ENCODE data around the gene ZNF805.

The ZNF805 gene

GRCh38 chr19:57239982-57240310 is 486 bp upstream of the ZNF805 start:
- H4K91ac ChIP-seq (ENCODE audit: low read depth, low read length, poor library complexity): no peak overlapping the region
- peak overlapping the region; percentile 63 for H3K4me2 ChIP-seq (ENCODE audit: insufficient read depth, low read length, poor library complexity, severe bottlenecking)
- H2BK120ac ChIP-seq (ENCODE audit: low read depth, low read length): no peak overlapping the region
- H3K79me1 ChIP-seq (ENCODE audit: low read depth, low read length): peaks cover 5% of the 10 kb centered on the region
- peaks cover 0 to 23% of the 10 kb centered on the region in 2 donors for H3K36me3 ChIP-seq (replicated peaks in 1 of 2; ENCODE audit: control insufficient read depth in 2 of 2, insufficient read depth in 2 of 2, low read length in 2 of 2)
- no peak overlapping the region for H3K14ac ChIP-seq (ENCODE audit: low read length)
- H4K8ac ChIP-seq (ENCODE audit: low read depth, low read length): no peak overlapping the region
- peak overlapping the region; percentile 73 for H2BK15ac ChIP-seq (ENCODE audit: low read length)
- peak overlapping the region; percentile 56 for H2BK5ac ChIP-seq (ENCODE audit: low read length)
- no peak overlapping the region for H3K4ac ChIP-seq (ENCODE audit: low read length)
- H3K4me1 ChIP-seq (ENCODE audit: control insufficient read depth in 2 of 2, insufficient read depth in 1 of 2, low read depth in 1 of 2, low read length in 2 of 2): peaks cover 6 to 8% of the 10 kb centered on the region in 2 donors
- peak overlapping the region; percentile 92 for H3K9ac ChIP-seq (ENCODE audit: low read depth, low read length, poor library complexity)
- peak overlapping the region; percentile 92 for H3K23ac ChIP-seq (ENCODE audit: low read depth, low read length, poor library complexity)
- H3K27ac ChIP-seq (replicated peaks; ENCODE audit: low read length): peak overlapping the region; percentile 74
- H3K27me3 ChIP-seq (ENCODE audit: control insufficient read depth in 3 of 3, insufficient read depth in 3 of 3, low read depth in 1 of 3, low read length in 3 of 3): no peaks in the 10 kb centered on the region
- H2AK5ac ChIP-seq (ENCODE audit: low read depth, low read length): peak overlapping the region; percentile 36
- WGBS, 2 donors (ENCODE audit: extremely low coverage in 2 of 2, insufficient read length in 2 of 2, insufficient replicate concordance in 1 of 2): no CpG with 5 or more reads among the region's 12 CpGs
- peak overlapping the region; percentile 97 for H2AFZ ChIP-seq (ENCODE audit: low read length)
- peak overlapping the region; percentile 96 for H3K18ac ChIP-seq (ENCODE audit: low read length)
- peak overlapping the region; percentile 71 to 82 for H3K4me3 ChIP-seq (ENCODE audit: low read length in 2 of 2)
- DNase-seq (ENCODE audit: low spot score): no peak
- H3K9me3 ChIP-seq (replicated peaks in 1 of 2; ENCODE audit: control insufficient read depth in 2 of 2, insufficient read depth in 1 of 2, low read depth in 1 of 2, low read length in 2 of 2): no peaks in the 10 kb centered on the region
- H2BK12ac ChIP-seq (ENCODE audit: low read length): no peak overlapping the region

- H3K23ac ChIP-seq (ENCODE audit: low read depth, low read length, poor library complexity): no peak overlapping the region
- H3K18ac ChIP-seq (ENCODE audit: low read length): no peak overlapping the region
- H2BK12ac ChIP-seq (ENCODE audit: low read length): no peak overlapping the region
- no peak overlapping the region for H4K8ac ChIP-seq (ENCODE audit: low read depth, low read length)
- peaks cover 3 to 32% of the 10 kb centered on the region in 2 donors for H3K36me3 ChIP-seq (replicated peaks in 1 of 2; ENCODE audit: control insufficient read depth in 2 of 2, insufficient read depth in 2 of 2, low read length in 2 of 2)
- H3K4me1 ChIP-seq (ENCODE audit: control insufficient read depth in 2 of 2, insufficient read depth in 1 of 2, low read depth in 1 of 2, low read length in 2 of 2): peaks cover 6 to 8% of the 10 kb centered on the region in 2 donors
- H3K9ac ChIP-seq (ENCODE audit: low read depth, low read length, poor library complexity): peak overlapping the region; percentile 92
- no peak overlapping the region for H3K4ac ChIP-seq (ENCODE audit: low read length)
- no peak overlapping the region for H4K91ac ChIP-seq (ENCODE audit: low read depth, low read length, poor library complexity)
- no peak overlapping the region for H3K27ac ChIP-seq (replicated peaks; ENCODE audit: low read length)
- no peaks in the 10 kb centered on the region for H3K9me3 ChIP-seq (replicated peaks in 1 of 2; ENCODE audit: control insufficient read depth in 2 of 2, insufficient read depth in 1 of 2, low read depth in 1 of 2, low read length in 2 of 2)
- no peak overlapping the region for H2AK5ac ChIP-seq (ENCODE audit: low read depth, low read length)
- no peak overlapping the region for H2BK5ac ChIP-seq (ENCODE audit: low read length)
- H3K79me1 ChIP-seq (ENCODE audit: low read depth, low read length): peaks cover 5% of the 10 kb centered on the region
- H3K4me3 ChIP-seq (ENCODE audit: low read length in 2 of 2): peak overlapping the region; percentile 71 to 85
- peak overlapping the region; percentile 97 for H2AFZ ChIP-seq (ENCODE audit: low read length)
- no peak overlapping the region for H2BK15ac ChIP-seq (ENCODE audit: low read length)
- no peaks in the 10 kb centered on the region for H3K27me3 ChIP-seq (ENCODE audit: control insufficient read depth in 3 of 3, insufficient read depth in 3 of 3, low read depth in 1 of 3, low read length in 3 of 3)
- H3K4me2 ChIP-seq (ENCODE audit: insufficient read depth, low read length, poor library complexity, severe bottlenecking): peak overlapping the region; percentile 78
- WGBS, 2 donors (ENCODE audit: extremely low coverage in 2 of 2, insufficient read length in 2 of 2, insufficient replicate concordance in 1 of 2): no CpG with 5 or more reads among the region's 7 CpGs
- H3K14ac ChIP-seq (ENCODE audit: low read length): no peak overlapping the region
- DNase-seq (ENCODE audit: low spot score): no peak
- H2BK120ac ChIP-seq (ENCODE audit: low read depth, low read length): no peak overlapping the region
Observed at GRCh38 chr19:57241176-57241575, 744 bp downstream of the ZNF805 start.

DNA sequence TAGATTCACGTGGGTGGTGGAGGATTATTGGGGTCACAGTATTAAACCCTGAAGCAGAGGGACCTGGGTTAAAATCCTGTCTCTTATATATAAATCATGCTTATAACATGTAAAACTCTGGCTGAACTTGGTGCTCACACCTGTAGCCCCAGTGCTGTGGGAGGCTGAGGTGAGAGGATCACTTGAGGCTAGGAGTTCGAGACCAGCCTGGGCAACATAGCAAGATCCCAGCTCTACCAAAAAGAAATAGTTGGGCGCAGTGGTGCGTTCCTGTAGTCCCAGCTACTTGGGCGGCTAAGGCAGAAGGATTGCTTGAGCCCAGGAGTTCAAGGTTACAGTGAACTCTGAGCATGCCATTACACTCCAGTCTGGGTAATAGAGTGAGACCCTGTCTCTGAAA is 2.4 kb downstream of the ZNF805 start:
- no peak overlapping the region for H2BK12ac ChIP-seq (ENCODE audit: low read length)
- H2BK5ac ChIP-seq (ENCODE audit: low read length): no peak overlapping the region
- no peak for DNase-seq (ENCODE audit: low spot score)
- H2AFZ ChIP-seq (ENCODE audit: low read length): no peak overlapping the region
- no peak overlapping the region for H2BK15ac ChIP-seq (ENCODE audit: low read length)
- H3K18ac ChIP-seq (ENCODE audit: low read length): no peak overlapping the region
- H4K8ac ChIP-seq (ENCODE audit: low read depth, low read length): no peak overlapping the region
- H3K79me1 ChIP-seq (ENCODE audit: low read depth, low read length): peaks cover 9% of the 10 kb centered on the region
- H3K4me2 ChIP-seq (ENCODE audit: insufficient read depth, low read length, poor library complexity, severe bottlenecking): no peak overlapping the region
- H2AK5ac ChIP-seq (ENCODE audit: low read depth, low read length): no peak overlapping the region
- peaks cover 6 to 8% of the 10 kb centered on the region in 2 donors for H3K4me1 ChIP-seq (ENCODE audit: control insufficient read depth in 2 of 2, insufficient read depth in 1 of 2, low read depth in 1 of 2, low read length in 2 of 2)
- no peak overlapping the region for H3K27ac ChIP-seq (replicated peaks; ENCODE audit: low read length)
- no peak overlapping the region for H3K9ac ChIP-seq (ENCODE audit: low read depth, low read length, poor library complexity)
- no peak overlapping the region for H2BK120ac ChIP-seq (ENCODE audit: low read depth, low read length)
- H3K23ac ChIP-seq (ENCODE audit: low read depth, low read length, poor library complexity): no peak overlapping the region
- no peak overlapping the region for H3K14ac ChIP-seq (ENCODE audit: low read length)
- WGBS, 2 donors (ENCODE audit: extremely low coverage in 2 of 2, insufficient read length in 2 of 2, insufficient replicate concordance in 1 of 2): no CpG with 5 or more reads among the region's 5 CpGs
- H3K36me3 ChIP-seq (replicated peaks in 1 of 2; ENCODE audit: control insufficient read depth in 2 of 2, insufficient read depth in 2 of 2, low read length in 2 of 2): peaks cover 6 to 47% of the 10 kb centered on the region in 2 donors
- no peaks in the 10 kb centered on the region for H3K27me3 ChIP-seq (ENCODE audit: control insufficient read depth in 3 of 3, insufficient read depth in 3 of 3, low read depth in 1 of 3, low read length in 3 of 3)
- H3K4me3 ChIP-seq (ENCODE audit: low read length in 2 of 2): no peak overlapping the region
- H3K9me3 ChIP-seq (replicated peaks in 1 of 2; ENCODE audit: control insufficient read depth in 2 of 2, insufficient read depth in 1 of 2, low read depth in 1 of 2, low read length in 2 of 2): no peaks in the 10 kb centered on the region
- no peak overlapping the region for H4K91ac ChIP-seq (ENCODE audit: low read depth, low read length, poor library complexity)
- no peak overlapping the region for H3K4ac ChIP-seq (ENCODE audit: low read length)

- no peak overlapping the region for H3K4me3 ChIP-seq (ENCODE audit: low read length in 2 of 2)
- peaks cover 15 to 64% of the 10 kb centered on the region in 2 donors for H3K36me3 ChIP-seq (replicated peaks in 1 of 2; ENCODE audit: control insufficient read depth in 2 of 2, insufficient read depth in 2 of 2, low read length in 2 of 2)
- no CpG with 5 or more reads among the region's 5 CpGs for WGBS, 2 donors (ENCODE audit: extremely low coverage in 2 of 2, insufficient read length in 2 of 2, insufficient replicate concordance in 1 of 2)
- H3K4me1 ChIP-seq (ENCODE audit: control insufficient read depth in 2 of 2, insufficient read depth in 1 of 2, low read depth in 1 of 2, low read length in 2 of 2): peaks cover 6 to 8% of the 10 kb centered on the region in 2 donors
- H3K4me2 ChIP-seq (ENCODE audit: insufficient read depth, low read length, poor library complexity, severe bottlenecking): no peak overlapping the region
- H2AK5ac ChIP-seq (ENCODE audit: low read depth, low read length): no peak overlapping the region
- no peak overlapping the region for H2BK120ac ChIP-seq (ENCODE audit: low read depth, low read length)
- no peak overlapping the region for H3K27ac ChIP-seq (replicated peaks; ENCODE audit: low read length)
- no peak overlapping the region for H3K23ac ChIP-seq (ENCODE audit: low read depth, low read length, poor library complexity)
- H2AFZ ChIP-seq (ENCODE audit: low read length): no peak overlapping the region
- H3K9ac ChIP-seq (ENCODE audit: low read depth, low read length, poor library complexity): no peak overlapping the region
- H3K14ac ChIP-seq (ENCODE audit: low read length): no peak overlapping the region
- no peak overlapping the region for H2BK12ac ChIP-seq (ENCODE audit: low read length)
- DNase-seq (ENCODE audit: low spot score): no peak
- peaks cover 9% of the 10 kb centered on the region for H3K79me1 ChIP-seq (ENCODE audit: low read depth, low read length)
- H3K9me3 ChIP-seq (replicated peaks in 1 of 2; ENCODE audit: control insufficient read depth in 2 of 2, insufficient read depth in 1 of 2, low read depth in 1 of 2, low read length in 2 of 2): no peaks in the 10 kb centered on the region
- no peak overlapping the region for H3K4ac ChIP-seq (ENCODE audit: low read length)
- H2BK15ac ChIP-seq (ENCODE audit: low read length): no peak overlapping the region
- H4K91ac ChIP-seq (ENCODE audit: low read depth, low read length, poor library complexity): no peak overlapping the region
- no peaks in the 10 kb centered on the region for H3K27me3 ChIP-seq (ENCODE audit: control insufficient read depth in 3 of 3, insufficient read depth in 3 of 3, low read depth in 1 of 3, low read length in 3 of 3)
- no peak overlapping the region for H4K8ac ChIP-seq (ENCODE audit: low read depth, low read length)
- H3K18ac ChIP-seq (ENCODE audit: low read length): no peak overlapping the region
- H2BK5ac ChIP-seq (ENCODE audit: low read length): no peak overlapping the region
Observed at GRCh38 chr19:57244513-57244912, 4.1 kb downstream of the ZNF805 start.

All from neuronal stem cell (in vitro differentiated cells).